ENCODE measurements around the gene RSL1D1.

DNA sequence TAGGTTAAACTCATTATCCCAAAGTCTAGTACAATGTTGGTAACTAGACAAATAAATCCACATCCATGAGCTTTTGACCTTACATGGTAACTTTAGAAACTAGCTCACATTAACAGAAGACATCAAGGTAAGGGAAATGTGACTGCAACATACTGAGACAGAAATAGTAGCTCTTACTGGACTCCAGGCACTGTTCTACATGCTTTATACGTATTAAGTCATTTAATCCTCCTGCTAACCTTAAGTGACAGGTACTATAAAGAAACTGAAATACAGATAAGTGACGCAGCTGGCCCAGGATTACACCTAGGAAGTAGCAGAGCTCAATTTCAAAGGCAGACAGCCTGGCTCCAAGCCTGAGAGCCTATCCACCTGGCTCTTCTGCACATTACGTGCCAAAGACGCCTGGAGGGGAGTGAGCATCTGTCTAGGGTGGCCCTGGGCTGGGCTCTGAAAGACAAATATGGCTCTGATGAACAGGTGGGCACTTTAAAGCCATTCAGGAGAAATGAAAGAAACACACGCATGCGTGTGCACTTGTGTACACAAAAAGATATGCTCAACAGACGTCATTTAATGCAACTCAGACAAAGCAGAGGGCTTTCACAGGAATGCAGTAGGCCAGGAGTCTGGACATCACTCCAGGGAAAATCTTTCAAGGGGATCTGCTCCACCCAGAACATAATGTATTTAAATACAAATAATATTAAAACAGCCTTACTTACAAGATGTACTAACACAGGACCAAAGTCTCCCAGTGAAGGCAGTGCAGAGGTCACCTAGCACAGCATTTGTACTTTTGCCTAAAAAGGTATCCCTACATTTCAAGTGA lies 58.7 kb downstream of the RSL1D1 start:
- TF ChIP-seq, protein P1, sequence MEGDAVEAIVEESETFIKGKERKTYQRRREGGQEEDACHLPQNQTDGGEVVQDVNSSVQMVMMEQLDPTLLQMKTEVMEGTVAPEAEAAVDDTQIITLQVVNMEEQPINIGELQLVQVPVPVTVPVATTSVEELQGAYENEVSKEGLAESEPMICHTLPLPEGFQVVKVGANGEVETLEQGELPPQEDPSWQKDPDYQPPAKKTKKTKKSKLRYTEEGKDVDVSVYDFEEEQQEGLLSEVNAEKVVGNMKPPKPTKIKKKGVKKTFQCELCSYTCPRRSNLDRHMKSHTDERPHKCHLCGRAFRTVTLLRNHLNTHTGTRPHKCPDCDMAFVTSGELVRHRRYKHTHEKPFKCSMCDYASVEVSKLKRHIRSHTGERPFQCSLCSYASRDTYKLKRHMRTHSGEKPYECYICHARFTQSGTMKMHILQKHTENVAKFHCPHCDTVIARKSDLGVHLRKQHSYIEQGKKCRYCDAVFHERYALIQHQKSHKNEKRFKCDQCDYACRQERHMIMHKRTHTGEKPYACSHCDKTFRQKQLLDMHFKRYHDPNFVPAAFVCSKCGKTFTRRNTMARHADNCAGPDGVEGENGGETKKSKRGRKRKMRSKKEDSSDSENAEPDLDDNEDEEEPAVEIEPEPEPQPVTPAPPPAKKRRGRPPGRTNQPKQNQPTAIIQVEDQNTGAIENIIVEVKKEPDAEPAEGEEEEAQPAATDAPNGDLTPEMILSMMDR (IDR thresholded peaks at IDR 0.05; ENCODE audit: insufficient read depth, low read depth, low read length): no peak
- TF ChIP-seq EZH2 (IDR thresholded peaks at IDR 0.05; ENCODE audit: insufficient read depth, low read length): no peak
